Measurements from ENCODE around the gene FLNC. TPM values are rescaled to one million over a fixed set of nuclear protein-coding genes. Genes with fewer than 3 reads are reported as not detected.

Gene FLNC
- total RNA-seq, 1 experiment from 2014 or later, result 8.0 TPM

GRCh38 chr7:128879461-128879938, 49.3 kb downstream of the FLNC start:
- peaks cover 5% of the 10 kb centered on the region; the same call in 1 of the 2 replicates for H3K4me1 Mint-ChIP-seq
- H3K27ac Mint-ChIP-seq, result no peak overlapping the region
- no peak for TF ChIP-seq ESRRA (CRISPR knock-in tag; IDR thresholded peaks at IDR 0.05; ENCODE audit: borderline replicate concordance)
- 0 out of 2 replicates have a peak, but pooled peaks have one; percentile 32 for TF ChIP-seq RELA (CRISPR knock-in tag; IDR thresholded peaks at IDR 0.05; ENCODE audit: borderline replicate concordance)
- H3K4me3 Mint-ChIP-seq, result no peak overlapping the region
- ATAC-seq (no peak), DNase-seq (ENCODE audit: low spot score) (no peak)
- ChIA-PET POLR2A (interaction anchor here (1.2 kb wide), 1 partner anchor 48 kb away, joined by 3 read pairs; no protein-coding TSS in a partner anchor), CTCF (interaction anchor here (0.6 to 7.0 kb wide), 27 partner anchors 10 to 452 kb away, joined by 3 to 149 read pairs (median 6); partner anchors contain the start of genes ATP6V1F and KCP)
- no peaks in the 10 kb centered on the region for H3K36me3 Mint-ChIP-seq
- no peaks in the 10 kb centered on the region for H3K27me3 Mint-ChIP-seq (ENCODE audit: low read depth)
- peaks cover 4% of the 10 kb centered on the region; the same call in 1 of the 2 replicates for H3K9me3 Mint-ChIP-seq

- peaks cover 4% of the 10 kb centered on the region; the same call in 1 of the 2 replicates for H3K9me3 Mint-ChIP-seq
- POLR2A ChIA-PET, result interaction anchor here (1.2 kb wide), 1 partner anchor 48 kb away, joined by 3 read pairs; no protein-coding TSS in a partner anchor
- DNase-seq (ENCODE audit: low spot score) (peak; percentile 87), ATAC-seq (peak; percentile 90)
- no peak overlapping the region for H3K27ac Mint-ChIP-seq
- no peaks in the 10 kb centered on the region for H3K27me3 Mint-ChIP-seq (ENCODE audit: low read depth)
- no peaks in the 10 kb centered on the region for H3K36me3 Mint-ChIP-seq
- H3K4me1 Mint-ChIP-seq, result peaks cover 5% of the 10 kb centered on the region; the same call in 1 of the 2 replicates
- CTCF ChIA-PET, result interaction anchor here (0.6 to 7.0 kb wide), 35 partner anchors 11 to 466 kb away, joined by 3 to 149 read pairs (median 4); partner anchors contain the start of genes ATP6V1F and KCP
- peak; percentile 42; the same call in 1 of the 2 replicates for TF ChIP-seq MAX (CRISPR knock-in tag; IDR thresholded peaks at IDR 0.05)
- no peak for TF ChIP-seq E2F1 (CRISPR knock-in tag; IDR thresholded peaks at IDR 0.05)
- TF ChIP-seq ZNF317 (CRISPR knock-in tag; IDR thresholded peaks at IDR 0.05; ENCODE audit: borderline replicate concordance, low read depth), result no peak
- no peak for TF ChIP-seq NFYB (CRISPR knock-in tag; conservative IDR thresholded peaks at IDR 0.05; ENCODE audit: low read depth)
- TF ChIP-seq MLX (CRISPR knock-in tag; IDR thresholded peaks at IDR 0.05), result no peak
- TF ChIP-seq HMGXB4 (CRISPR knock-in tag; IDR thresholded peaks at IDR 0.05), result peak; percentile 57; the same call in 1 of the 2 replicates
- TF ChIP-seq FOXP1 (CRISPR knock-in tag; IDR thresholded peaks at IDR 0.05; ENCODE audit: borderline replicate concordance), result 0 out of 2 replicates have a peak, but pooled peaks have one; percentile 10
- 0 out of 2 replicates have a peak, but pooled peaks have one; percentile 3 for TF ChIP-seq RELA (CRISPR knock-in tag; IDR thresholded peaks at IDR 0.05; ENCODE audit: borderline replicate concordance)
- no peak for TF ChIP-seq TP53 (CRISPR knock-in tag; IDR thresholded peaks at IDR 0.05)
- TF ChIP-seq KAT7 (CRISPR knock-in tag; IDR thresholded peaks at IDR 0.05; ENCODE audit: borderline replicate concordance), result no peak
- TF ChIP-seq ETV6 (CRISPR knock-in tag; IDR thresholded peaks at IDR 0.05), result peak; percentile 57; the same call in 1 of the 2 replicates
- peak; percentile 54; the same call in 1 of the 2 replicates for TF ChIP-seq CTCF (IDR thresholded peaks at IDR 0.05)
- TF ChIP-seq ZNF423 (CRISPR knock-in tag; IDR thresholded peaks at IDR 0.05), result no peak
- TF ChIP-seq ZNF219 (CRISPR knock-in tag; IDR thresholded peaks at IDR 0.05; ENCODE audit: borderline replicate concordance), result no peak
- peak; percentile 15; the same call in 1 of the 2 replicates for TF ChIP-seq FOXK1 (CRISPR knock-in tag; IDR thresholded peaks at IDR 0.05)
- no peak for TF ChIP-seq MXD4 (CRISPR knock-in tag; IDR thresholded peaks at IDR 0.05; ENCODE audit: borderline replicate concordance)
- TF ChIP-seq GTF2I (CRISPR knock-in tag; conservative IDR thresholded peaks at IDR 0.05), result no peak
- TF ChIP-seq ZBTB21 (CRISPR knock-in tag; IDR thresholded peaks at IDR 0.05; ENCODE audit: borderline replicate concordance), result no peak
- H3K4me3 Mint-ChIP-seq, result 0 out of 2 replicates have a peak overlapping the region, but pooled peaks have one; percentile 8
These were observed 49.9 kb downstream of the FLNC start for GRCh38 chr7:128879939-128880746.

All from WTC11 (cell line).